ENCODE data around the gene HMGCS1.

- TF ChIP-seq EZH2 (IDR thresholded peaks at IDR 0.05; ENCODE audit: insufficient read depth, low read length) (no peak), CTCF (IDR thresholded peaks at IDR 0.05; ENCODE audit: insufficient read depth, low read depth, low read length) (no peak)
Observed at GRCh38 chr5:43255704-43256103, 57.5 kb downstream of the HMGCS1 start.

Data from astrocyte (in vitro differentiated cells and primary cell).